OCI-LY3 (cell line): ENCODE data around the gene TBATA.

Source experiments
- H2AFZ ChIP-seq: fragments of 200-600, 300-600 bp; shearing (Covaris generic); 2 replicates; pipeline ENCODE4 v1.6.0; 2014; ENCODE audit warnings: antibody characterized with exemption, low read depth, low read length
- H3K27ac ChIP-seq: fragments of 200-600, 300-600 bp; sonication (generic); 2 replicates; pipeline ENCODE4 v1.5.1; 2014; ENCODE audit warnings: mild to moderate bottlenecking, low read length, moderate library complexity, mixed read lengths
- H3K27me3 ChIP-seq: fragments of 200-600, 300-600 bp; sonication (generic); 2 replicates; pipeline ENCODE4 v1.6.1; 2014; ENCODE audit warnings: low read depth, low read length, mixed read lengths
- H3K36me3 ChIP-seq: fragments of 200-600, 300-600 bp; sonication (generic); replicated peaks from 2 replicates; pipeline ENCODE3; 2014; ENCODE audit warnings: low read depth, low read length, mixed read lengths
- H3K4me1 ChIP-seq: fragments of 300-600, 200-600 bp; sonication (generic); 2 replicates; pipeline ENCODE4 v1.6.1; 2014; ENCODE audit warnings: low read length, mixed read lengths
- H3K4me2 ChIP-seq: fragments of 200-600, 300-600 bp; sonication (generic); 2 replicates; pipeline ENCODE4 v1.6.1; 2014; ENCODE audit warnings: low read length, mixed read lengths
- H3K4me3 ChIP-seq: fragments of 300-600, 200-600 bp; sonication (generic); 2 replicates; pipeline ENCODE4 v1.5.1; 2014; ENCODE audit warnings: antibody characterized with exemption, mild to moderate bottlenecking, low read length, moderate library complexity
- H3K79me2 ChIP-seq: fragments of 300-600, 200-600 bp; shearing (Covaris generic); 2 replicates; pipeline ENCODE4 v1.6.1; 2014; ENCODE audit warnings: mild to moderate bottlenecking, low read length, mixed read lengths
- H3K9ac ChIP-seq: fragments of 300-600, 200-600 bp; shearing (Covaris generic); 2 replicates; pipeline ENCODE4 v1.6.0; 2014; ENCODE audit warnings: mild to moderate bottlenecking, low read length, moderate library complexity
- H3K9me3 ChIP-seq: fragments of 200-600, 300-600 bp; shearing (Covaris generic); 2 replicates; pipeline ENCODE4 v1.6.1; 2014; ENCODE audit warnings: low read length, mixed read lengths; ENCODE audit not compliant: insufficient read depth
- H4K20me1 ChIP-seq: fragments of 200-600, 300-600 bp; sonication (generic); 2 replicates; pipeline ENCODE4 v1.6.1; 2016; ENCODE audit warnings: low read length, mixed read lengths; ENCODE audit not compliant: insufficient read depth
- CTCF ChIP-seq: fragments of 200-600, 300-600 bp; sonication (generic); IDR thresholded peaks from 2 replicates; pipeline ENCODE4 v1.5.1; 2014; ENCODE audit warnings: antibody characterized with exemption, low read length, low read depth
- EZH2phosphoT487 ChIP-seq: fragments of 200-600 bp; shearing (Covaris generic); IDR thresholded peaks from 2 replicates; pipeline ENCODE4 v1.6.1; 2018; ENCODE audit warnings: antibody characterized with exemption, mixed run types, low read depth

The TBATA gene

GRCh38 chr10:70816220-70816894 lies 31.2 kb upstream of the TBATA start:
- H3K27ac ChIP-seq, result no peak overlapping the region
- peak overlapping the region; percentile 92 for H3K4me2 ChIP-seq
- TF ChIP-seq CTCF, result no peak
- no peak for TF ChIP-seq EZH2phosphoT487
- H3K36me3 ChIP-seq, result no peaks in the 10 kb centered on the region
- H3K9ac ChIP-seq, result peak overlapping the region; percentile 71
- H4K20me1 ChIP-seq, result no peaks in the 10 kb centered on the region
- H3K4me1 ChIP-seq, result peaks cover 6% of the 10 kb centered on the region; the same call in 1 of the 2 replicates
- H3K9me3 ChIP-seq, result no peaks in the 10 kb centered on the region
- H3K4me3 ChIP-seq, result peak overlapping the region; percentile 96
- no peaks in the 10 kb centered on the region for H3K27me3 ChIP-seq
- H3K79me2 ChIP-seq, result no peaks in the 10 kb centered on the region
- H2AFZ ChIP-seq, result no peak overlapping the region; the same call in 1 of the 2 replicates

- Histone ChIP-seq H3K9me3 (no peaks in the 10 kb centered on the region), H3K4me2 (peak within 1 kb of the TSS; percentile 92), H3K27me3 (no peaks in the 10 kb centered on the region), H3K4me3 (peak within 1 kb of the TSS; percentile 96), H3K27ac (no peak within 1 kb of the TSS), H4K20me1 (no peaks in the 10 kb centered on the region), H3K36me3 (no peaks in the 10 kb centered on the region), H3K9ac (peak within 1 kb of the TSS; percentile 71), H2AFZ (peak within 1 kb of the TSS; percentile 91), H3K79me2 (no peaks in the 10 kb centered on the region), H3K4me1 (peaks cover 6% of the 10 kb centered on the region; the same call in 1 of the 2 replicates)
- TF ChIP-seq EZH2phosphoT487, result no peak
- peak; percentile 66 for TF ChIP-seq CTCF
Measured at GRCh38 chr10:70815504-70816219, 30.5 kb upstream of the TBATA start, which contains the start of gene SGPL1. TSS of gene SGPL1 (plus strand) at chr10:70815948. CDS start at chr10:70816854, 906 bp downstream.

- H3K79me2 ChIP-seq, result no peaks in the 10 kb centered on the region
- H3K27me3 ChIP-seq, result no peaks in the 10 kb centered on the region
- no peak overlapping the region for H3K9ac ChIP-seq
- H2AFZ ChIP-seq, result no peak overlapping the region
- no peak for TF ChIP-seq EZH2phosphoT487
- TF ChIP-seq CTCF, result no peak
- H3K4me2 ChIP-seq, result no peak overlapping the region
- no peak overlapping the region for H3K27ac ChIP-seq
- peaks cover 6% of the 10 kb centered on the region; the same call in 1 of the 2 replicates for H3K4me1 ChIP-seq
- no peaks in the 10 kb centered on the region for H4K20me1 ChIP-seq
- no peaks in the 10 kb centered on the region for H3K9me3 ChIP-seq
- no peak overlapping the region for H3K4me3 ChIP-seq
- H3K36me3 ChIP-seq, result no peaks in the 10 kb centered on the region
Measured at GRCh38 chr10:70814126-70814525, 28.9 kb upstream of the TBATA start.

GRCh38 chr10:70812814-70813213 lies 27.6 kb upstream of the TBATA start:
- Histone ChIP-seq H3K4me1 (peaks cover 6% of the 10 kb centered on the region; the same call in 1 of the 2 replicates), H3K36me3 (no peaks in the 10 kb centered on the region), H3K27me3 (no peaks in the 10 kb centered on the region), H2AFZ (no peak overlapping the region), H4K20me1 (no peaks in the 10 kb centered on the region), H3K27ac (no peak overlapping the region), H3K9me3 (no peaks in the 10 kb centered on the region), H3K4me2 (no peak overlapping the region), H3K4me3 (no peak overlapping the region), H3K79me2 (no peaks in the 10 kb centered on the region), H3K9ac (no peak overlapping the region)
- TF ChIP-seq CTCF (no peak), EZH2phosphoT487 (no peak)
